Measurements from ENCODE around the gene PBRM1.
"Not testable (repeated sequence)": the region's sequence is repeated elsewhere in the genome, so short reads cannot be mapped to it uniquely, and the experiment has no call there.

The PBRM1 gene

DNA sequence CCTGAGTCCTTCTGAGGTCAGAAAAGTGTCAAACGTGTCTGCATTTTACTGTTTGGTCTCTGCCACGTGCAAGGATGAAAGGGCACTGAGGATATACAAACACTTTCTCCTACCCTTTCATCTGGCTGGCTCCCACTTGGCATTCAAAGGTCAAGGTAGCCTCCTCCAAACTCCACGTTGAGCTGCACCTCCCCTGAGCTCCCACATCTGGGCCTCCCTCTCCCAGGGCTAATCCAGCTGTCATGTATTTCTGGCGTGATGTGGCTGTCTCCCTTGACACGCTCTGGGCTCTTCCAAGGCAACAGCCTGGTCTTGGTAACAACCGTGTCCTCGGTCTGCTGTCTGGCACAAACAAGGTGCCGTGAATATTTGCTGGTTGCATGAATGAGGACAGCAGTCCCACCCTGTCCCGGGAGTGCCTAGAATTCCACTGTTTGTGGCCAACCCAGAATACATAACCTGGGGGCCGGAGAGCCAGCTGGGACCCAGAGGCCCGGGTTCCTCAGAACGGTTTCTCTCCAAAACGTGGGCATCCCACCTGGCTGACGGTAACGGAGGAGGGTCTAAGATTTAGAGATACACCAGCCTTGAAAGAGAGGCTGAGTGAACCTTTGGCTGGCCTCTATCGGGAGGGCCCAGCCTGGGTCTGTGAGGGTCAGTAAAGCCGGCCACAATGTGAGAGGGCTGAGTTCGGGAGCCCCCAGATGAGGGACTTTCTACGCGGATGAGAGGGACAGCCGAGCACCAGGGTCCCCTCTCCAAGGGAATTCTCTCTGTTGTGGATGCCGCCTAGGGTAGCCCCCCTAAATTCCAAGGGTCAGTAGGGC, 19.1 kb upstream of the PBRM1 start:
- DNase-seq: no peak

- DNase-seq: no peak
Measured at GRCh38 chr3:52703341-52703740, 17.6 kb upstream of the PBRM1 start.

GRCh38 chr3:52697632-52697965, 11.9 kb upstream of the PBRM1 start:
- DNase-seq: no peak

DNA sequence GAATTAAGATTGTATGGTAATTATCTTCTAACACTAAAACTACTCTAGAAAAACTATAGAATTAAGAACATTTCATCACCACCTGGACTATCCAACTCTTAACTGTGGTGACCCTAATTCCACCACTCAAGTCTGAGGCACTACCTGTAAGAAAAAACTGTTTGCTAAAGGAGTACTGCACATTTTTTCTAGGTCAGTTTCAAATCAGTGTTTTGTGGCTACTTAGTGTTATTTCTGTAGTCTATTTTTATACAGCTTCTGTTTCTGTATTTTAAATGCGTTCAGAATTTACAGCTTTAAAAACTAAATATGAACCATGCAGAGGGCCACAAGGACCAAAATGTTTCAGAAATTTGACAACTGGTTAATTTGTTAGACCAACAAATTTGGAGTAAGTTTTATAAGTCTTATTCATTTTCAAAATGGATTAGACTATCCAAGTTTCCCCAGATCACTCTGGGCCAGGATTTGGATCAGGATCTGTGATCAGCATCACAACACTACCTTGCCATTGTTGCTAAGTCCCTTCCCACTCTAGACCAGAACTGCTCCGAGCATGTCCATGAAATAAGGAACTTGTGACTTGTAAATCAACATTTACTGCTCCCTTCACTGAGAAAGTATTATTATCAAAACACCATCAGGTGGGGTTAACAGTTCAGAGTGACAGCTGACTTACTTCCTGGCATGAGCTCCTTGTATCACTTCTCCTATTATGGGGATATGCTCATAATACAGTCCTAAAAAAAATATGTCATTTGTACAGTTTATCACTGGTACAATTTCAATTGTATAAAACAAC, 11.3 kb upstream of the PBRM1 start:
- DNase-seq: no peak

GRCh38 chr3:52695798-52696671, 10.3 kb upstream of the PBRM1 start:
- no peak for DNase-seq

DNA sequence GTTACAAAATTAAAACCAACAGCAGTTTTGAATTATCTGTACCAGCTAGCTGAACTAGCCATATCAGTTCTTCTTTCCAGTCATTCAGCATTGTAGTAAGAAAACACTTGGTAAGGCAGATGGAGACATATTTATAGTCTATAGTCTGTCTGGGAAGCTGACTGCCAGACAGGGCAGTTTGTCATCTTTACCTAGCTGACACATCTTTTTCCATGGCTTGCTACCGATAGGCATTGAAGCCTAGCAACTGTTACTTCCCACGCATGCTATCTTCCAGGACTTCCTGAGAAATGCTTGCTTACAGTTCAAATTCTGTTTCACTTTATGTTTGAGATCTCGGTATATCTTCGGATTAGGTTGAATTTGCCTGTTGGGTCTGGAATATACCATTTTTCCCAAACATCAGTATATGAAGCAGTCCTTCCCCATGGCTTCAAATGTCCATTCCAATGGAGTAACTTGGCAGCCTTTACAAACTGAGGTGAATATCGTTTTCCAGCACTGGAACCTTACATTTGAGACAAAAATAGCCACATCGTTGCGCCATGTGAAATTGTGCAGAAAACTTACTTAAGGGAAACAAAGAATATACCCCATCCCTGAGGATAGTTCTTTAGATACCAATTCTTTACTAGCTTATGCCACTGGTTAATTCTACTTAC, 8.9 kb upstream of the PBRM1 start:
- no peak for DNase-seq

- DNase-seq: no peak
Measured at GRCh38 chr3:52693071-52693470, 7.4 kb upstream of the PBRM1 start.

DNA sequence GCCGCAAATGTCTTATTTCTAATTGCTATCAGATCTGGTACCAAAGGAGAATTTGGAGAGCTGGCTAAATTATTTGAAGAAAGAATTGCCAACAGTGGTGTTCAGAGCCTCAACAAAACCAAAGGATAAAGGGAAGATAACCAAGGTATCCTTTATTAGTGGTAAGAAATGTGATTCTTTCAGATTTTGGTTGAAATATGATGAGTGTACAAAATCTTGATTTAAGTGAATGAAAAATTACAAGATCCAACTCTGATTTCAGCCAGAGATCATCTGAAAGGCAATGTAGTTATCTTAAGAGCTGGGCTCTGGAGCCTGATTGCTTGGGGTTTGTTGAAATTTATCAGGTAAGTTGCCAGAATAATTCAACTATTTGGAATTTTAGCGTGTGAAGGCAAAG, 4.8 kb upstream of the PBRM1 start:
- no peak for DNase-seq

DNA sequence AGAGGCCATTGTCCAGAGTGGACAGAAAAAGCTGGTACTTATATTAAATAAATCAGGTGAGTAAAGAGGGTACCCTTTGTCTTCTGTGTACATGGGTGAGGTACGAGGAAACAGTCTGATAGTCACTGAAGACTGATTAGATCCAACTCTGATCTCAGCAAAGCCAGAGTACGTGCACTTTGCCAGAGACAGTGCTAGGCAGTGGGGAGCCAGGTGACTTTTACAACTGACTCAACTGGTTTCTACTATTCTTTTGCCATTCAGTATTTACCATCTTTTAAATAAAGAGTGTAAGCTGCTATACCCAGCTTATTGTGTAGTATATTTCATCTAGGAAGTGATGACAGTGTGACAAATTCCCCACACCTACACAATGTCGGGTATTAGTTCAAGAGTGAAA, 3.4 kb upstream of the PBRM1 start:
- DNase-seq: no peak

- no peak for DNase-seq
Measured at GRCh38 chr3:52688266-52688665, 2.6 kb upstream of the PBRM1 start.

DNA sequence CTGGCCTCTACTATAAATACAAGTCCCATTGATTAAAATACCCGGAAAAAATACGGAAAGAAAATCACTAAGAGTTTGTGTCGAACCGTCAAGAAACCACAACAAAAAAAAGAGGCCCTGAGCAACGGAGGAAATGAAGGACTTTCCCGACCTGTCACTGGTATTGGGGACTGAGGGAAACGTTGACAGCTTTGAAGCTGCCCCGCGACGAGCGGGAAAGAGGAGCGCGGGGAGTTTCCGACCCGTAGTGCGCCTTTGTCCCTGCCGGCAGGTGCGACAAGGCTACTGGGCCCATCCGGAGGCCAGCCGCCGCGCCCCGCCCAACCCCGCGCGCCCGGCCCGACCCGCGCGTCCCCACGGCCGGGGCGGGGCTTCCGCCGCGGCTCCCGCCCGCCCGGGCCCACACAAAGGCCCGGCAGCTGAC, 416 bp downstream of the PBRM1 start:
- peak; percentile 74 for DNase-seq

GRCh38 chr3:52684184-52684583, 1.5 kb downstream of the PBRM1 start:
- DNase-seq: no peak

GRCh38 chr3:52683611-52684010, 2.1 kb downstream of the PBRM1 start:
- no peak for DNase-seq

DNA sequence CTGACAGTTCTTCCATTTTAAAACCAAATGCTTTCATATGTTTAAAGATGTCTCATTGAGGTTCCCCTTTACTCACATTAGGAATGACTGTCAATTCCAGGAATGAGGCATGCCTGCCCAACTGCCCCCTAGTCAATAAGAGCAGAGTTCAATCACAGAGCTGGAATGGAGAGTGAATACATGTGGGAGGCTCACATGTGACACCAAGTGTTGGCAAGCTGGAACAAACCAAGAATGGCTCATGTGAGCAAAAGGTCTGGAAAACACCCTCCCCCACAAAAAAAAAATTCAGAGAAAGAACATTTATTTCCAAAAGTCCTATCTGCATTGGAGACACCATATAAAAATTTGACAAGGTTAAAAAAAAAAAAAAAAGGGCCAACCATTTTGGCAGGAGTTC, 3.7 kb downstream of the PBRM1 start:
- no peak for DNase-seq

- DNase-seq: no peak
Measured at GRCh38 chr3:52681596-52681995, 4.1 kb downstream of the PBRM1 start.

GRCh38 chr3:52679811-52680210, 5.9 kb downstream of the PBRM1 start:
- DNase-seq: no peak

DNA sequence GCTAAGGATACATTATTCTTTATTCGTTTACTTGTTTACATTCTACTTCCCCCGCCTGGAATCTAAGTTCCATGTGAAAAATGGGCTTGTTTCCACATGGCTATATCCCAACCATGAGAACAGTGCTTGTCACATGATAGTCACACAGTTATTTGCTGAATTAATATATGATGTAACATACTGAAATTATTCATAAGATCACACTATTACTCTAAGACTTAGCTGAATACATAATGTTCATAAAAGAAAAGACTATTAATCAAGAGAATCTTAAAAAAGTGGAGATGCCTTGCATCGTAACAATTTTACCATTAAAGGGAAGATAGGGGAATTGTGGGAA, 6.5 kb downstream of the PBRM1 start:
- no peak for DNase-seq

DNA sequence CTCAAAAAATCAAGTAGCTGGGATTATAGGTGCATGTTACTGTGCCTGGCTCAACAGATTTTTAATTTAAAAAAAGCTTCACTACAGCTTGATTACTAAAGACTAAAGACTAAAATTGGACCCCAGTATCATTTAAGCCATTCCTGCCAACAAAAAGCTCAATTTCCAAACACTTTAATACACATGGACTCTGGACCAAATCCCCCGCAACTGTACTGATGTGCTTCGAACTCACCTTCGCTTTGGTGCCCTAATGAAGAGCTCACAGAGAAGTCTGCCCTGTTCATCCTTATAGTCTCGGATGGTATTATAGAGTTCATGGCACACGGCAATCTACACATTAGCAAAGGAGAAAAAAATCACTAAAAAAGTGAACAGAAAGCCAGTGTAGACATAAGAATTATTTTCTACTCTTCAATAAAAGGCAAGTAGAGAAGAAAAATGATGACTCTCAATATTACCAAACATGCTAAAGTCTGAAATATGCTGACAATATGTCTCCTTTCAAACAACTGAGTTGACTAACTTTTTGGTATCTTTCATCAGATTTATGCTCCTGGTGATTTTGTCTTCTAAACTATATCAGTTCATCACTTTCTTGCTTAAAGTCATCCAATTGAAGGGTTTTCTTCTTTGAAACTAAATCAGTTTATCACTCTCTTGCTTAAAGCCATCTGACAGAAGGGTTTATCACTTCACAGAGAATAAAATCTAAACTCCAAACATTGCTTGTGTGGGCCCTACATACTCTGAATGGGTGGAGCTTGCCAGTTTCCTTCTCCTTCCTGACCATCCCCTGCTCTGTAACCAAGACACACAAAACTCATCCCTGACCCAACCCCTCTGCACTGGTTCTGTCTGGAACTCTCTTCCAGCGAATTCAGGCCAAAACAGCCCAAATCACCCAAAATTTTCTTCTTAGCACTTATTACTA, 7.2 kb downstream of the PBRM1 start:
- DNase-seq: no peak

GRCh38 chr3:52676201-52676600, 9.5 kb downstream of the PBRM1 start:
- DNase-seq: not testable (repeated sequence)

- DNase-seq: no peak
Measured at GRCh38 chr3:52671676-52672075, 14.0 kb downstream of the PBRM1 start.

GRCh38 chr3:52670621-52671521, 14.8 kb downstream of the PBRM1 start:
- DNase-seq: peak; percentile 8
